ENCODE measurements around the gene IFNA1. TPM values are rescaled to one million over a fixed set of nuclear protein-coding genes. Genes with fewer than 3 reads are reported as not detected.

IFNA1 gene
- not detected in 2 replicates for total RNA-seq

DNA sequence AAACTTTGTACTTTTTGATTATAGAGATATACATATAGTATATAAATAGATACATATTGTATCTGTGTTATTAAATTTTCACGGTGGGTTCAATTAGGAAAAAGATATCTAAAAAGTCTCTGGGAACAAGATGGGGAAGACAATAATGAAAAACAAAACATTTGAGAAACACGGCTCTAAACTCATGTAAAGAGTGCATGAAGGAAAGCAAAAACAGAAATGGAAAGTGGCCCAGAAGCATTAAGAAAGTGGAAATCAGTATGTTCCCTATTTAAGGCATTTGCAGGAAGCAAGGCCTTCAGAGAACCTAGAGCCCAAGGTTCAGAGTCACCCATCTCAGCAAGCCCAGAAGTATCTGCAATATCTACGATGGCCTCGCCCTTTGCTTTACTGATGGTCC lies at the start of gene IFNA1:
IFNA1 (plus strand) TSS at position 301 of the 400 bp plus-strand sequence; CDS start at position 370, 69 bp downstream.

DNA sequence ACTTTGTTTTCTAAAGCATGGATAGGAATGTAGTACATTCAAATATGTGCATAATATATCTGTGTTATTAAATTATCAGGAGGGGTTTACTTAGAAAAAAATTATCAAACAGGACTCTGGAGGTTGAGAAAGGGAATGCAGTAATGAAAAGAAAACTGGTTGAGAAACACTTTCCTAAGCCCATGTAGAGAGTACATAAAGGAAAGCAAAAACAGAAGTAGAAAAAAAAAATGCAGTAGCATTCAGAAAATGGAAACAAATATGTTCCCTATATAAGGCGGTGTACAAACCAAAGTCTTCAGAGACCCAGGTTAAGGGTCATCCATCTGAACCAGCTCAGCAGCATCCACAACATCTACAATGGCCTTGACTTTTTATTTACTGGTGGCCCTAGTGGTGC lies 31.4 kb upstream of the IFNA1 start, which contains the start of gene IFNA8:
IFNA8 (plus strand) TSS at position 301 of the 400 bp plus-strand sequence; CDS start at position 361, 60 bp downstream.

DNA sequence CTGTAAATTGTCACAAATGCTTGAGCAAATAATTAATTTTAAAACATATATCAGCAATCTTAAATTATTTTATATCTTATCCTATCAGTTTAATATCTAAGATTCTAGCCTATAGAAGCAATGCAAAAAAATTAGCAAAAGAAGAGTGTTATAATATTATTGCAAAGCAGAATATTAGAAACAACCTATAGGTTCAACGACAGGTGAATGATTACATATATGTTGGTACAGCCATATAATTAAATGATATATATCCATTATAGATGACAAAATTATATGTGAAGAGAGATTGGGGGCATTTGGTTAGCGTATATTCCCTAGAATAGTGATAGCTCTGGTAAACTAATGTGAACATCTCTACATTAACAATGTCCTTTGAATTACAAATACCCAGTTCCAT lies 42.0 kb downstream of the IFNA1 start, which contains the start of gene IFNE:
IFNE (minus strand) TSS at position 101 of the 400 bp plus-strand sequence. CDS start 619 bp downstream, outside the sequence.

Other genes with a start within 250 kb of the IFNA1 start
- gene IFNA7, start 238.2 kb upstream of the IFNA1 start, total RNA-seq = not detected in 2 replicates
- not detected in 2 replicates for gene IFNA10, start 233.3 kb upstream of the IFNA1 start, total RNA-seq
- not detected in 2 replicates for gene IFNA16, start 223.1 kb upstream of the IFNA1 start, total RNA-seq
- gene IFNA17, start 212.2 kb upstream of the IFNA1 start, total RNA-seq = not detected in 2 replicates
- gene IFNA14, start 200.4 kb upstream of the IFNA1 start, total RNA-seq = not detected in 2 replicates
- not detected in 2 replicates for gene IFNA5, start 135.1 kb upstream of the IFNA1 start, total RNA-seq
- 33.5 and 47.5 TPM in 2 replicates for gene KLHL9, start 105.0 kb upstream of the IFNA1 start, total RNA-seq
- not detected in 2 replicates for gene IFNA6, start 89.6 kb upstream of the IFNA1 start, total RNA-seq
- not detected in 2 replicates for gene IFNA13, start 72.4 kb upstream of the IFNA1 start, total RNA-seq
- not detected in 2 replicates for gene IFNA2, start 55.0 kb upstream of the IFNA1 start, total RNA-seq
- not detected in 2 replicates for gene IFNA8, start 31.3 kb upstream of the IFNA1 start, total RNA-seq
- gene IFNE, start 41.9 kb downstream of the IFNA1 start, total RNA-seq = 3.4 and 22.5 TPM in 2 replicates

Measured in nasal cavity respiratory epithelium epithelial cell of viscerocranial mucosa (primary cell).